Kidney epithelial cell (primary cell): ENCODE results near the gene CNIH3. TPM values are rescaled to one million over a fixed set of nuclear protein-coding genes. Genes with fewer than 3 reads are reported as not detected.

Source experiments
- DNase-seq: peaks from one replicate; pipeline ENCODE4 v3.0.0-alpha.2; 2010; ENCODE audit warnings: low read depth
- H3K27me3 ChIP-seq: 2 replicates; pipeline ENCODE4 v1.6.0; 2011; ENCODE audit warnings: low read length; ENCODE audit not compliant: control insufficient read depth, insufficient read depth
- H3K36me3 ChIP-seq: 2 replicates; pipeline ENCODE4 v1.5.1; 2011; ENCODE audit warnings: low read length; ENCODE audit not compliant: control insufficient read depth, insufficient read depth
- H3K4me3 ChIP-seq: 2 replicates; pipeline ENCODE4 v1.5.1; 2011; ENCODE audit warnings: low read depth, mild to moderate bottlenecking, control low read depth, low read length
- CTCF ChIP-seq: IDR thresholded peaks from 2 replicates; pipeline ENCODE4 v1.5.1; 2011; ENCODE audit warnings: mild to moderate bottlenecking, moderate library complexity, low read length, control low read depth, inconsistent platforms; ENCODE audit not compliant: insufficient read depth, poor library complexity, severe bottlenecking
- total RNA-seq: library from RNA; depleted of rRNA; stranded (reverse); fragments of >200 nt; gene quantifications from 2 replicates; pipeline ENCODE4 v1.2.3, GENCODE V29; 2015

Gene CNIH3
- total RNA-seq, 1 donor from 2014 or later: 4.2 TPM

DNA sequence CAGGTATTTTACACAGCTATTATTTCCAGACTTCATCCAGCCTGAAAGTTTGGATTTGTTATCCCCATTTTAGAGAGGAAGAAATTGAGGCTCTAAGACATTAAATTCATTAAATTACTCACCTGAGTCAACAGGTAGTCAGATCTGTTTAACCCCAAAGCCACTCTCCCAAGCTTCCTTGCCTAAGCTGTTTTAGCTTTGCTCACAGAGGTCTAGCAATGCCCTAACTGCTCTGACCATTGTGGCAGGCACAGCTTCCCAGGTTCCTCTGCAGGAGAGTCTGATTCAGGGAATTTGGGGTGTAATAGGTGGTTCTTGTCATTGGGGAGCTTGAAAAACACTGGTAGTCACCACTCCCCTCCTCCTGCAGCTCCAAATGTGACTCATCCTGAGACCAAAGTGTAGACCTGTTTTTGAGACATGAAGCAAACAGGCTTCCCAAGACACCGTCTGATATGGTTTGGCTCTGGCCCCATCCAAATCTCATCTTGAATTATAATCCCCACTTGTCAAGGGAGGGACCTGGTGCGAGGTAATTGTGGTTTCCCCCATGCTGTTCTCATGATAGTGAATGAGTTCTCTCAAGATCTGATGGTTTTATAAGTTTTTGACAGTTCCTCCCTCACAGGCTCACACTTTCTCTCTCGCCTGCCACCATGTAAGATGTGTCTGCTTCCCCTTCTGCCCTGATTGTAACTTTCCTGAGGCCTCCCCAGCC, 170.6 kb downstream of the CNIH3 start:
- no peaks in the 10 kb centered on the region for H3K27me3 ChIP-seq
- DNase-seq: no peak
- H3K4me3 ChIP-seq: no peak overlapping the region
- no peak for TF ChIP-seq CTCF
- no peaks in the 10 kb centered on the region for H3K36me3 ChIP-seq

GRCh38 chr1:224789311-224789710, 173.2 kb downstream of the CNIH3 start:
- no peak overlapping the region for H3K4me3 ChIP-seq
- H3K27me3 ChIP-seq: no peaks in the 10 kb centered on the region
- TF ChIP-seq CTCF: no peak
- no peaks in the 10 kb centered on the region for H3K36me3 ChIP-seq
- DNase-seq: no peak

Other genes with a start within 250 kb of the CNIH3 start
- 38.8 and 40.0 TPM in 2 replicates for gene WDR26, start 181.5 kb upstream of the CNIH3 start, total RNA-seq